Sigmoid colon (tissue), 4 donors: Measurements from ENCODE around the gene SLCO3A1.

Experiments
- POLR2A ChIP-seq, 2 donors: fragments of 450-650 bp; IDR thresholded peaks; one replicate each; pipeline ENCODE4 v1.6.1; 2016; ENCODE audit warnings: antibody characterized with exemption in 2 of 2, mild to moderate bottlenecking in 2 of 2, moderate library complexity in 2 of 2
- POLR2AphosphoS5 ChIP-seq, 4 donors: sonication (generic); formaldehyde crosslinking; IDR thresholded peaks; one replicate each; pipeline ENCODE4 v1.6.1; 2017; ENCODE audit warnings: antibody characterized with exemption in 4 of 4
- TF ChIP-seq, protein P1 (sequence below), 4 experiments: fragments of 450-650 bp in 3 of 4; fragments of 200-600 bp in 1 of 4; IDR thresholded peaks; one replicate each; pipeline ENCODE4 v1.5.1; 2016 to 2019; ENCODE audit warnings: antibody characterized with exemption in 4 of 4, mild to moderate bottlenecking in 3 of 4, moderate library complexity in 2 of 4

- TF ChIP-seq, protein P1, sequence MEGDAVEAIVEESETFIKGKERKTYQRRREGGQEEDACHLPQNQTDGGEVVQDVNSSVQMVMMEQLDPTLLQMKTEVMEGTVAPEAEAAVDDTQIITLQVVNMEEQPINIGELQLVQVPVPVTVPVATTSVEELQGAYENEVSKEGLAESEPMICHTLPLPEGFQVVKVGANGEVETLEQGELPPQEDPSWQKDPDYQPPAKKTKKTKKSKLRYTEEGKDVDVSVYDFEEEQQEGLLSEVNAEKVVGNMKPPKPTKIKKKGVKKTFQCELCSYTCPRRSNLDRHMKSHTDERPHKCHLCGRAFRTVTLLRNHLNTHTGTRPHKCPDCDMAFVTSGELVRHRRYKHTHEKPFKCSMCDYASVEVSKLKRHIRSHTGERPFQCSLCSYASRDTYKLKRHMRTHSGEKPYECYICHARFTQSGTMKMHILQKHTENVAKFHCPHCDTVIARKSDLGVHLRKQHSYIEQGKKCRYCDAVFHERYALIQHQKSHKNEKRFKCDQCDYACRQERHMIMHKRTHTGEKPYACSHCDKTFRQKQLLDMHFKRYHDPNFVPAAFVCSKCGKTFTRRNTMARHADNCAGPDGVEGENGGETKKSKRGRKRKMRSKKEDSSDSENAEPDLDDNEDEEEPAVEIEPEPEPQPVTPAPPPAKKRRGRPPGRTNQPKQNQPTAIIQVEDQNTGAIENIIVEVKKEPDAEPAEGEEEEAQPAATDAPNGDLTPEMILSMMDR (IDR thresholded peaks at IDR 0.05), result no peak
- TF ChIP-seq POLR2A (IDR thresholded peaks at IDR 0.05) (no peak), POLR2AphosphoS5 (IDR thresholded peaks at IDR 0.05) (no peak)
Observed at GRCh38 chr15:92164327-92165000, 311.0 kb downstream of the SLCO3A1 start.
